IMR-90 (cell line): ENCODE results near the gene KRT5. TPM values are rescaled to one million over a fixed set of nuclear protein-coding genes. Genes with fewer than 3 reads are reported as not detected.

Experiments
- ATAC-seq: fragments of 200-7000 bp; cut with Tn5 transposase; 2 replicates; pipeline ENCODE4 v1.9.1; 2020; ENCODE audit warnings: low read depth, mild to moderate bottlenecking, moderate library complexity
- BruUV-seq: library from RNA; stranded (reverse); fragments of 400-500 nt; replicated peaks from 2 replicates; lab custom pipeline; 2021; lab: Mats Ljungman, UMichigan
- CTCF ChIA-PET: fragments of 300-600 bp; formaldehyde crosslinking; extraction: SDS; loops from one replicate; lab custom pipeline; 2021; ENCODE audit warnings: antibody characterized with exemption; lab: Yijun Ruan, JAX
- POLR2A ChIA-PET: fragments of 300-600 bp; sonication (Branson Sonifier 250); formaldehyde crosslinking; loops from one replicate; lab custom pipeline; 2022; ENCODE audit warnings: antibody characterized with exemption; ENCODE audit not compliant: unreplicated experiment; lab: Charles Lee
- DNase-seq: peaks from one replicate; pipeline ENCODE4 v3.0.0; 2013
- H2AFZ ChIP-seq: replicated peaks from 2 replicates; pipeline ENCODE3; 2013; ENCODE audit warnings: low read length, mild to moderate bottlenecking; ENCODE audit not compliant: poor library complexity
- H2AK5ac ChIP-seq: 2 replicates; pipeline ENCODE4 v1.6.1; 2013; ENCODE audit warnings: low read depth, low read length, inconsistent platforms
- H2AK9ac ChIP-seq: replicated peaks from 2 replicates; pipeline ENCODE3; 2013; ENCODE audit warnings: mild to moderate bottlenecking, low read depth, low read length, moderate library complexity; ENCODE audit not compliant: poor library complexity
- H2BK120ac ChIP-seq: 2 replicates; pipeline ENCODE4 v1.6.1; 2013; ENCODE audit warnings: low read depth, low read length, inconsistent platforms
- H2BK15ac ChIP-seq: 3 replicates; pipeline ENCODE4 v1.6.1; 2013; ENCODE audit warnings: low read depth, low read length, inconsistent platforms
- H2BK20ac ChIP-seq: 2 replicates; pipeline ENCODE4 v1.6.1; 2013; ENCODE audit warnings: low read depth, mild to moderate bottlenecking, inconsistent platforms, low read length, moderate library complexity
- H2BK5ac ChIP-seq: 2 replicates; pipeline ENCODE4 v1.6.1; 2013; ENCODE audit warnings: mild to moderate bottlenecking, low read depth, low read length, inconsistent platforms; ENCODE audit not compliant: poor library complexity, severe bottlenecking
- H3K14ac ChIP-seq: replicated peaks from 2 replicates; pipeline ENCODE4 v1.6.1; 2013; ENCODE audit warnings: low read depth, low read length, inconsistent platforms
- H3K18ac ChIP-seq: 2 replicates; pipeline ENCODE4 v1.6.1; 2013; ENCODE audit warnings: low read depth, low read length, control low read depth
- H3K23ac ChIP-seq: 2 replicates; pipeline ENCODE4 v1.6.1; 2013; ENCODE audit warnings: low read depth, low read length, inconsistent platforms
- H3K27ac ChIP-seq: 2 replicates; pipeline ENCODE4 v1.5.1; 2013; ENCODE audit warnings: mild to moderate bottlenecking, control low read depth, low read length; ENCODE audit not compliant: insufficient read depth
- H3K27me3 ChIP-seq: 2 replicates; pipeline ENCODE4 v1.6.1; 2013; ENCODE audit warnings: low read length; ENCODE audit not compliant: control insufficient read depth, insufficient read depth
- H3K36me3 ChIP-seq: 2 replicates; pipeline ENCODE4 v1.6.1; 2013; ENCODE audit warnings: low read length, mixed read lengths; ENCODE audit not compliant: control insufficient read depth, insufficient read depth
- H3K4ac ChIP-seq: 2 replicates; pipeline ENCODE4 v1.6.1; 2013; ENCODE audit warnings: low read depth, low read length, inconsistent platforms
- H3K4me1 ChIP-seq: 2 replicates; pipeline ENCODE4 v1.6.1; 2013; ENCODE audit warnings: low read length, mixed read lengths; ENCODE audit not compliant: control insufficient read depth, insufficient read depth
- H3K4me2 ChIP-seq: 2 replicates; pipeline ENCODE4 v1.6.1; 2013; ENCODE audit warnings: low read depth, mild to moderate bottlenecking, control low read depth, low read length, moderate library complexity
- H3K4me3 ChIP-seq: 2 replicates; pipeline ENCODE4 v1.5.1; 2013; ENCODE audit warnings: low read depth, mild to moderate bottlenecking, control low read depth, low read length, moderate library complexity; ENCODE audit not compliant: insufficient read depth
- H3K56ac ChIP-seq: 2 replicates; pipeline ENCODE4 v1.6.1; 2013; ENCODE audit warnings: low read length, inconsistent platforms; ENCODE audit not compliant: insufficient read depth; ENCODE audit errors: extremely low read depth
- H3K79me1 ChIP-seq, 2 experiments: 2 replicates each; pipeline ENCODE4 v1.6.1; 2013; ENCODE audit warnings: low read length in 2 of 2, inconsistent platforms in 1 of 2, low read depth in 1 of 2
- H3K9ac ChIP-seq: 2 replicates; pipeline ENCODE4 v1.6.1; 2013; ENCODE audit warnings: low read depth, low read length, control low read depth
- H3K9me1 ChIP-seq: 2 replicates; pipeline ENCODE4 v1.6.1; 2013; ENCODE audit warnings: low read length, inconsistent platforms; ENCODE audit not compliant: insufficient read depth
- H3K9me3 ChIP-seq: 2 replicates; pipeline ENCODE4 v1.6.1; 2013; ENCODE audit warnings: low read length; ENCODE audit not compliant: control insufficient read depth, insufficient read depth
- H4K20me1 ChIP-seq: 2 replicates; pipeline ENCODE4 v1.6.1; 2013; ENCODE audit warnings: low read length, inconsistent platforms; ENCODE audit not compliant: insufficient read depth
- H4K5ac ChIP-seq: 2 replicates; pipeline ENCODE4 v1.6.1; 2013; ENCODE audit warnings: mild to moderate bottlenecking, low read depth, low read length, control low read depth
- H4K8ac ChIP-seq, 2 experiments: 2 replicates each; pipeline ENCODE4 v1.6.1; 2013; ENCODE audit warnings: low read depth in 2 of 2, low read length in 2 of 2, control low read depth in 1 of 2, inconsistent platforms in 1 of 2
- H4K91ac ChIP-seq: 2 replicates; pipeline ENCODE4 v1.6.1; 2013; ENCODE audit warnings: low read depth, low read length, inconsistent platforms; ENCODE audit not compliant: insufficient read depth
- BHLHE40 ChIP-seq: fragments of 150-350 bp; IDR thresholded peaks from 2 replicates; pipeline ENCODE4 v1.6.1; 2016; ENCODE audit warnings: mild to moderate bottlenecking, low read depth, low read length
- CEBPB ChIP-seq: IDR thresholded peaks from 2 replicates; pipeline ENCODE4 v1.6.1; 2012; ENCODE audit warnings: low read depth, low read length, improper control_type of control experiment
- CHD1 ChIP-seq: IDR thresholded peaks from 2 replicates; pipeline ENCODE4 v1.6.1; 2012; ENCODE audit warnings: low read depth, low read length, improper control_type of control experiment
- CTCF ChIP-seq: conservative IDR thresholded peaks from 2 replicates; pipeline ENCODE4 v1.5.1; 2012; ENCODE audit warnings: mild to moderate bottlenecking, low read depth, low read length, improper control_type of control experiment
- ELK1 ChIP-seq: fragments of 150-350 bp; IDR thresholded peaks from 2 replicates; pipeline ENCODE4 v1.6.1; 2016; ENCODE audit warnings: low read depth, mild to moderate bottlenecking, low read length, moderate library complexity, borderline replicate concordance
- FOS ChIP-seq: fragments of 150-350 bp; IDR thresholded peaks from 2 replicates; pipeline ENCODE4 v1.6.1; 2016; ENCODE audit warnings: low read depth, low read length
- MAFK ChIP-seq: IDR thresholded peaks from 2 replicates; pipeline ENCODE4 v1.6.1; 2012; ENCODE audit warnings: low read depth, low read length, improper control_type of control experiment
- MAZ ChIP-seq: IDR thresholded peaks from 2 replicates; pipeline ENCODE4 v1.6.1; 2012; ENCODE audit warnings: low read depth, mild to moderate bottlenecking, low read length, improper control_type of control experiment, moderate library complexity, borderline replicate concordance
- NFE2L2 ChIP-seq: fragments of 150-350 bp; IDR thresholded peaks from 2 replicates; pipeline ENCODE4 v1.6.1; 2016; ENCODE audit warnings: low read depth, mild to moderate bottlenecking, low read length
- POLR2A ChIP-seq: IDR thresholded peaks from 2 replicates; pipeline ENCODE4 v1.6.1; 2012; ENCODE audit warnings: mild to moderate bottlenecking, low read depth, low read length
- RFX5 ChIP-seq: IDR thresholded peaks from 2 replicates; pipeline ENCODE4 v1.8.0; 2012; ENCODE audit warnings: low read depth, mild to moderate bottlenecking, low read length, moderate library complexity
- SMC3 ChIP-seq: fragments of 150-350 bp; IDR thresholded peaks from 2 replicates; pipeline ENCODE4 v1.6.1; 2016; ENCODE audit warnings: low read depth, mild to moderate bottlenecking, antibody characterized with exemption, low read length, moderate library complexity
- USF2 ChIP-seq: fragments of 150-350 bp; IDR thresholded peaks from 2 replicates; pipeline ENCODE4 v1.6.1; 2017; ENCODE audit warnings: mild to moderate bottlenecking, antibody characterized with exemption, low read length, low read depth
- WGBS, 2 experiments: methylation state at CpG; one replicate each; pipeline versions ENCODE4 v1.1.5 to v1.1.7; 2013; ENCODE audit warnings: missing lambda C conversion rate in 2 of 2; ENCODE audit not compliant: insufficient read length in 1 of 2; ENCODE audit errors: extremely low coverage in 2 of 2; 5-methylcytosine and 5-hydroxymethylcytosine counted together
- dilution Hi-C: fragments of 300-500 bp; cut with HindIII; formaldehyde crosslinking; loops from one replicate; pipeline ENCODE4 v1.14.3; 2018; ENCODE audit warnings: low sequenced_read_pairs; ENCODE audit not compliant: unreplicated experiment
- in situ Hi-C: fragments of 300-500 bp; cut with MboI; formaldehyde crosslinking; loops from 3 replicates; pipeline ENCODE4 v1.14.3; 2019; ENCODE audit warnings: low sequenced_read_pairs, inconsistent platforms, mixed read lengths
- intact Hi-C: fragments of 100-400 bp; cut with micrococcal nuclease; formaldehyde crosslinking; loops from 2 replicates; pipeline ENCODE4 v1.10.0; 2022
- polyA plus RNA-seq, 3 experiments: library from polyadenylated mRNA; depleted of rRNA; stranded (reverse); fragments of >200 nt; gene quantifications; 2 replicates each; pipeline ENCODE4 v1.2.3, GENCODE V29; 2012; ENCODE audit warnings: low replicate concordance in 1 of 3
- total RNA-seq: library from RNA; depleted of rRNA; stranded (reverse); fragments of >200 nt; gene quantifications from 2 replicates; pipeline ENCODE4 v1.2.3, GENCODE V29; 2012

Gene KRT5
- total and polyA plus RNA-seq, 2 of the 4 experiments (the other 2 are of a cell fraction) = not detected

- Histone ChIP-seq H2BK5ac (no peak overlapping the region), H3K27me3 (peaks cover 30% of the 10 kb centered on the region), H3K4me3 (no peak overlapping the region), H3K9me1 (no peaks in the 10 kb centered on the region), H4K8ac (no peak overlapping the region), H3K56ac (no peak overlapping the region), H2AK5ac (no peak overlapping the region), H3K27ac (no peak overlapping the region), H3K18ac (no peak overlapping the region), H4K91ac (no peak overlapping the region), H3K4me1 (no peaks in the 10 kb centered on the region), H3K23ac (no peak overlapping the region), H3K79me1 (no peaks in the 10 kb centered on the region), H4K5ac (no peak overlapping the region), H2AK9ac (no peak overlapping the region), H3K9ac (no peak overlapping the region), H2BK20ac (no peak overlapping the region), H3K14ac (no peak overlapping the region), H2BK15ac (no peak overlapping the region), H3K4ac (no peak overlapping the region), H3K36me3 (no peaks in the 10 kb centered on the region), H4K20me1 (no peaks in the 10 kb centered on the region), H3K4me2 (no peak overlapping the region), H2AFZ (no peak overlapping the region), H2BK120ac (no peak overlapping the region), H3K9me3 (no peaks in the 10 kb centered on the region)
- POLR2A ChIA-PET = no interaction called here
- intact Hi-C loops = no loop called here
- dilution Hi-C loops = no loop called here
- TF ChIP-seq CTCF (no peak), FOS (no peak), MAFK (no peak), BHLHE40 (no peak), CEBPB (no peak), USF2 (no peak), RFX5 (no peak), NFE2L2 (no peak), SMC3 (no peak), CHD1 (no peak), POLR2A (no peak), MAZ (no peak), ELK1 (no peak)
- BruUV-seq = no TSS peak
- WGBS, 2 experiments = 20% methylated on average over 1 of the region's 8 CpGs; no CpG with 5 or more reads in 1 of the 2 experiments
- no peak for DNase-seq
- no peak for ATAC-seq
- CTCF ChIA-PET = no interaction called here
- in situ Hi-C loops = no loop called here
Observed at GRCh38 chr12:52558781-52559445, 38.7 kb upstream of the KRT5 start.
